ENCODE results near the gene MRM2.
A peak's percentile ranks its signal among the peaks of the same experiment; 100 is the strongest.

The MRM2 gene

GRCh38 chr7:2264158-2264557 lies 22.2 kb upstream of the MRM2 start:
- no peak for DNase-seq

GRCh38 chr7:2263176-2263575 lies 21.2 kb upstream of the MRM2 start:
- no peak for DNase-seq

GRCh38 chr7:2261611-2262010 lies 19.6 kb upstream of the MRM2 start:
- DNase-seq = no peak

GRCh38 chr7:2260820-2261219 lies 18.8 kb upstream of the MRM2 start:
- DNase-seq = no peak

- no peak for DNase-seq
Observed at GRCh38 chr7:2259480-2259879, 17.5 kb upstream of the MRM2 start.

- no peak for DNase-seq
Observed at GRCh38 chr7:2258661-2259365, 16.8 kb upstream of the MRM2 start.

- no peak for DNase-seq
Observed at GRCh38 chr7:2257651-2258050, 15.6 kb upstream of the MRM2 start.

GRCh38 chr7:2257046-2257551 lies 15.1 kb upstream of the MRM2 start:
- no peak for DNase-seq

- DNase-seq = no peak
Observed at GRCh38 chr7:2256306-2257045, 14.5 kb upstream of the MRM2 start.

GRCh38 chr7:2255145-2256139 lies 13.4 kb upstream of the MRM2 start:
- DNase-seq = no peak

- DNase-seq = no peak
Observed at GRCh38 chr7:2254429-2255144, 12.6 kb upstream of the MRM2 start.

- no peak for DNase-seq
Observed at GRCh38 chr7:2253525-2254244, 11.7 kb upstream of the MRM2 start.

- DNase-seq = no peak
Observed at GRCh38 chr7:2253021-2253420, 11.0 kb upstream of the MRM2 start.

GRCh38 chr7:2251841-2252771 lies 10.1 kb upstream of the MRM2 start:
- DNase-seq = no peak

GRCh38 chr7:2251381-2251780 lies 9.4 kb upstream of the MRM2 start:
- no peak for DNase-seq

- DNase-seq = no peak
Observed at GRCh38 chr7:2249744-2250323, 7.8 kb upstream of the MRM2 start.

- DNase-seq = peak; percentile 31 to 42
Observed at GRCh38 chr7:2248984-2249694, 7.1 kb upstream of the MRM2 start.

- peak; percentile 35 to 44 for DNase-seq
Observed at GRCh38 chr7:2247141-2247995, 5.4 kb upstream of the MRM2 start.

Data from activated CD4-positive, alpha-beta T cell treated with anti-CD3 and anti-CD28 coated beads, Interleukin-2, amount 50 U/mL, for 48 hours (primary cell).